DLD1 (cell line): ENCODE data around the gene RFWD3.

ENCODE experiments used
- in situ Hi-C: cut with HindIII; loops from 2 replicates; pipeline ENCODE4 v1.10.0; 2017; ENCODE audit warnings: low sequenced_read_pairs

Gene RFWD3, protein sequence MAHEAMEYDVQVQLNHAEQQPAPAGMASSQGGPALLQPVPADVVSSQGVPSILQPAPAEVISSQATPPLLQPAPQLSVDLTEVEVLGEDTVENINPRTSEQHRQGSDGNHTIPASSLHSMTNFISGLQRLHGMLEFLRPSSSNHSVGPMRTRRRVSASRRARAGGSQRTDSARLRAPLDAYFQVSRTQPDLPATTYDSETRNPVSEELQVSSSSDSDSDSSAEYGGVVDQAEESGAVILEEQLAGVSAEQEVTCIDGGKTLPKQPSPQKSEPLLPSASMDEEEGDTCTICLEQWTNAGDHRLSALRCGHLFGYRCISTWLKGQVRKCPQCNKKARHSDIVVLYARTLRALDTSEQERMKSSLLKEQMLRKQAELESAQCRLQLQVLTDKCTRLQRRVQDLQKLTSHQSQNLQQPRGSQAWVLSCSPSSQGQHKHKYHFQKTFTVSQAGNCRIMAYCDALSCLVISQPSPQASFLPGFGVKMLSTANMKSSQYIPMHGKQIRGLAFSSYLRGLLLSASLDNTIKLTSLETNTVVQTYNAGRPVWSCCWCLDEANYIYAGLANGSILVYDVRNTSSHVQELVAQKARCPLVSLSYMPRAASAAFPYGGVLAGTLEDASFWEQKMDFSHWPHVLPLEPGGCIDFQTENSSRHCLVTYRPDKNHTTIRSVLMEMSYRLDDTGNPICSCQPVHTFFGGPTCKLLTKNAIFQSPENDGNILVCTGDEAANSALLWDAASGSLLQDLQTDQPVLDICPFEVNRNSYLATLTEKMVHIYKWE

DNA sequence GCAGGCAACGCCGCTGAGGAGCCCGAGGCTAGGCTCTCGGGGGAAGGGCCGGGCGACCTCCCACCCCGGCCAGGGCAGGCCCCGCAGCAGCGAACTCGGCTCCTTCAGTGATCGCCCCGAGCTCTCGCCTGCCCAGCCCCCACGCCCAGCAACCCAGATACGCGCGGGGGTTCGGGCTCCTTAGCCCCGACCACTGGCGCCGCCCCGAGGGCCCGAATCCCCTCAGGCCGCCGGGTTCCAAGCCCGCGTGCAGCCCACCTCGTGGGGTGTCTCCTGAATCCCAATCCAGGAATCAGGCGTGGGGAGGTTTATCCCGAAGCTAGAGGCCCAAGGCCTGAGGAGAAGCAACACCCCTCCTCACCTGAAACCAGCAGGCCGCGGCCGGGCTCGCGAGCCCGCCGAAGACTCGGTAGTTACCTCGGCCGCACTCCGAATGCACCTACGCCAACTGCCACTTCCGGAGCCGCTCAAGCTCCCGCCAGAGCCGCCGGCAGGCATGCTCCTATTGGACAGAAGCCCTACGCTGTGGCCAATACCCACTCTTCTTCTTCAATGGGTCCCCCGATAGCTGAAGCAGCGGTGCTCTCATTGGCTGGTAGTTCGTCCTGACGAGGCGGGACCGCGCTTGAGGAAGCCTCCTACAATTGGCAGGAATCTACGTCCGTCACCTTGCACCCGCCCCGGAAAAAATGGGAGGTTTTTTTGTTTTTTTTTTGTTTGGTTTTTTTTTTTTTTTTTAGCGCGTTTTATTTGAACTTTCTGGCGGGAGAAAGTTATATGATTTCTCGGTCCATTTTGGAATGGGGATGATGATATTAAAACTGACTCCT is at the start of gene RFWD3:
Gene RFWD3, minus strand, starts transcription at position 453 of the 830 bp plus-strand sequence. CDS start 5,428 bp downstream, outside the sequence.
- in situ Hi-C loops, result no loop called here

DNA sequence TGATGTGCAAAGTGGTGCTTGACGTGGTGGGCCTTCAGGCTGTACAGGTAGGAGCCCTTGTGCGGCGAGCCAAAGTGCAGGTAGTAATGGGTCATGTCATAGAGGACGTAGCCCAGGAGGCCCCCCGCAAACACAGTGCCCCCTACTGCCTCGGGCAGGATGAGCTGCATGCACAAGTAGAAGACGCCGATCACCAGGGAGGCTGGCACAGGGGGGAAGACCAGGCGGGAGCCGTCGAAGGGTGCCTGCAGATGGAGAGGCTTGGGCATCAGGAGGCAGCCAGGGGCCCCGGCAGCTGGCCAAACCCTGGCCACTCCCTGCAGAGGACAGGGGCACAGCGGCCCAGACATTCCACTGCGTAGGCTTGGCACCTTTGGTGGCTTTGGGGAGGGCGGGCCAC is 49.7 kb upstream of the RFWD3 start:
- in situ Hi-C loops, result no loop called here

DNA sequence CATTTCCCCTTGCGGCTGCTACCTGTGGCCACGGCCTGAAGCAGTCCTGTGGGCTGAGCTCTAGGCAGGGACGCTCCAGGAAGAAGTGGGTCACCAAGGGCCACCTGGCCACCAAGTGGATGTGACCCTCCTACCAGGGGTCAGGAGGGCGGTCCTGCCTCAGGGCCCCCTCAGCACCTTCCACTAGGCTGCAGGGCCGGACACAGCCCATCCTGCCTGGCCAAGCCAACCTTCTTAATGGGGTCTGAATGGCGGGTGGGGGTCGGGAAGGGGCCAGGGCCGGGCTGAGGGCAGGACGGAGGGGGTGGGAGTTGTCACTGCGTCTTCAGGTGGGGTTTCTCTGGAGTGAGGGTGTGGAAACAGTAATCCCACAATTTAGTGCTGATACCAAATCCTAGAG is 47.2 kb upstream of the RFWD3 start:
- in situ Hi-C loops, result no loop called here

DNA sequence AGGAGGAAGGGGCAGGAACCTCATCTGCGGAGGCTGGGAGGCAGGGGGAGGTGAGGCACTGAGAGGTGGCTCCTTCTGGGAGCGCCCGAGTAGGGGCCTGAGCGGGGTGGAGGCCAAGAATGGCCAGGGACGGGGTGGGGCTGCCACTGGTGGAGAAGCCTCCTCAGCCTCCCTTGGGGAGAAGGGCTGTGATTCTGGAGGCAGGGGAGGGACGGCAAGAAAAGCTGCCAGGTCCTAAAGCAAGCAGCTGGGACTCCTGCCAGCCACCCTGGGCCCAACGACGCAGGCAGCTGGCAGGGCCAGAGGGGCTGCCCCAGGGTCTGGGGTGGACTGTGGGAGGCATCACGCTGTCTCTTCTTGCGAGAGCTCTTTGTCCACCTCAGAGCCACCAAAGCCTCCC is 46.6 kb upstream of the RFWD3 start:
- in situ Hi-C loops, result no loop called here

DNA sequence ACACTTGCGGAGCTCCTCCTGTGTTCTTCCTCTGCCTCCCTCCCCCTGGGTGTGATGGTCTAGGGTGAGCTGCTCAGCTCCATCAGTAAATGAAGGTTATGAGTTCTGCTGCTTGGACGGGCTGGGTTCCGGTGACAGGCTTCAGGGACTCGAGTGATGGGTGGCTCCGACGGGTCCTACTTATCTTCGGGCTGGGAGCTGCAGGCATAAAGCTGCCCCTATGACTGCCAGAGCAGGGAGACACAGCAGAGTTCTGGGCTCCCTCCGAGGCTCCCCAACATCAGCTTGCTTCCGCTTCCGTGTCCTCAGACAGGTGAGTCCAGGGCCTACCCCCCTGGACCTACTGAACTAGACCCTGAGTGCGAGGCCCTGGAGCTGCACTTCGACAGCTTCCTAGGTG is 45.3 kb upstream of the RFWD3 start:
- in situ Hi-C loops, result no loop called here

DNA sequence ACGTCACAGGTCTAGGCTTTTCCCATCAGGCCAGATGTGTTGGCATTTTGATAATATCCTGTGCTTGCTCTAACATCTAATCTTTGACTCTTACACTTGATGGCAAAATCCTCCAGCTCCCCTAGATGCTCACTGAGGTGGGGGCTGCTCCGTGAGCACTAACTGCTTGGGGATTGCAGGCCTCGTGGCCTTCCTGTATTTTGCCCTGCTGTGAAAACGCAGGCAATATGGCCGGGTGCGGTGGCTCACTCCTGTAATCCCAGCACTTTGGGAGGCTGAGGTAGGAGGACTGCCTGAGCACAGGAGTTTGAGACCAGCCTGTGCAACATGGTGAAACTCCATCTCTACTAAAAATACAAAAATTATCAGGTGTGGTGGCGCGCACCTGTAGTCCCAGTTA is 43.7 kb upstream of the RFWD3 start:
- in situ Hi-C loops, result no loop called here

DNA sequence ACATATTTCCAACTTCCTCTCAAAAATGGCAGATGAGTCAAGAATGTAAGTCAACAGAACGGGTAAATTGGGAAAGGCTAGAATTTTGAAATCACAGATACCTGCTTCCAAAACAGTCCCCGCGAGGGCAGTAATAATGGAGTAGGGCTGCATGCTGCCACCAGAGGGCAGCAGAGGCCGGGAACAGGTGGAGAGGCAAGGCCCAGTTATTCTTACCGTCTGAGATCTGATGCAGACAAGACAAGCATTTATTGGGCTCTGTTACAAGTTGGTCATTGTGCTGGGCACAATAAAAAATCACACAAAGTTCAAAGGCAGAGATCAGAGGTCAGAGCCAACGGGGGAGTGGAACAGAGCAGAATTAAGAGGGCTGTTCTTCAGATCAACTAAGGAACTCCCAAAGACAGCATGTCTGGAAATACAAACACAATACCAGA is 42.8 kb upstream of the RFWD3 start:
- in situ Hi-C loops, result no loop called here

DNA sequence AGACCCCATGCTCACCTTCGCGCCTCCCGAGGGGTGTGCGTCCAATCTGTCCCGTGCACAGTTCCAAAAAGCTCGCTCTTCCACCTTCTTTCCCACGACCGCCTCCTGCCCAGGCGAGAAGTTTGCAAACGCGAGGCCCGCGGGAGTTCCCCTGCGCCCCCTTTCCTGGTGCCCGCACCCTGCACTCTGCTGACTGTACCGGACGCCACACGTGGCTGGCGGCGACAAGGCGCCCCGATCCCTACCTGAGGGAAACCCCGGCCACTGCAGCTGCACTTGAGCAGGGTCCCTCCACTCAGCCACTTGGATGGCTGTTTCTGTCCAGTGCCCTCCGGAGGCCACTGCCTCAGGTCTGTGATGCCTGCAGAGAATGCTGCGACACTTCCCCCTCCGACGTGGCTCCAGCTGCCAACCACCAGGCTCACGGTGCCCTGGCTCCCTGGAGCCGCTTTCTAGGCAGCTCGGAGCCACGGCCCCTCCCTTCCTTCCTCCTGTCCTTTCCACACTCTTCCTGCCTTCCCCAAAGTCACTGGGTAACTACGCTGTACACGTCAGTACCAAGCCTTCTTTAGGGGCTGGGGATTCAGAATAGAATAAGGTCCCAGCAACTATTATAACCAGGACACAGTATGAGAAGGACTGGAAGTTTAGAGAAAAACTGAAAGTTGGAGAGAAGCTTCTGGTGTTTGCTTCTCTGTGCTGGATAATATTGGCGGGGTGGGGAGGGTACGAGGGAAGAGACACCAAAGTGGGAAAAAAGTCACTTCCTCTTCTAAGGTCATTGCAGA is 34.0 kb upstream of the RFWD3 start, which contains the start of gene MLKL:
Gene MLKL, minus strand, starts transcription at position 425 of the 788 bp plus-strand sequence. CDS start 5,105 bp downstream, outside the sequence.
- in situ Hi-C loops, result loop anchor here (5.0 kb wide), 1 partner anchor 48 kb away; no protein-coding TSS in a partner anchor

DNA sequence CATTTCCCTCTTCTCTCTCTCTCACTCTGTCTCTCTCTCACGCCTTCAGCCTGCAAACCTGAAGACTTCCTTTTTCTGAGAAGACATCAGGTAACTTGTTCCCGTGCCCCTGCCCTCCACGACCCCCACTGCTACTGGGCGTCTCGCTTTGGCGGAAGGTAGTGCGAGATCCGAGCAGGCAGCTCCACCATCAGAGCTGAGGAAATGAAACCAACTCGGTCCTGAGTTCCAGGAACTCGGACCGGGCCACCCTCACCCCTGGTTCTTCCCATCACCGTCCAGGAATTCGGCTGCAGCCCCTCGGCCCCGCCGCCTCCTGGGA is 33.4 kb upstream of the RFWD3 start:
- in situ Hi-C loops, result loop anchor here (5.0 kb wide), 1 partner anchor 48 kb away; no protein-coding TSS in a partner anchor

DNA sequence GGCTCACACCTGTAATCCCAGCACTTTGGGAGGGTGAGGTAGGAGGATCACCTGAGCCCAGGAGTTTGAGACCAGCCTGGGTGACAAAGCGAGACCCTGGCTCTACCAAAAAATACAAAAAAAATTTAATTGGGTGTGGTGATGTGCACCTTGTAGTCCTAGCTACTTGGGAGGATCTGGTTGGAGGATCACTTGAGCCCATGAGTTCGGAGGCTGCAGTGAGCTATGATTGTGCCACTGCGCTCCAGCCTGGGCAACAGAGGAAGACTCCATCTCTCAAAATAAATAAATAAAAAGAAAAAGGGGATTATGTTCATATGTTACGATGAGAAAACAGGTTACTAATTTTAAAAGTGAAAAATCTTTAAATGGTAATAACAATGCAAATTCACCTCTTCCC is 33.0 kb upstream of the RFWD3 start:
- in situ Hi-C loops, result loop anchor here (5.0 to 10.0 kb wide), 2 partner anchors 47 to 125 kb away; no protein-coding TSS in a partner anchor

DNA sequence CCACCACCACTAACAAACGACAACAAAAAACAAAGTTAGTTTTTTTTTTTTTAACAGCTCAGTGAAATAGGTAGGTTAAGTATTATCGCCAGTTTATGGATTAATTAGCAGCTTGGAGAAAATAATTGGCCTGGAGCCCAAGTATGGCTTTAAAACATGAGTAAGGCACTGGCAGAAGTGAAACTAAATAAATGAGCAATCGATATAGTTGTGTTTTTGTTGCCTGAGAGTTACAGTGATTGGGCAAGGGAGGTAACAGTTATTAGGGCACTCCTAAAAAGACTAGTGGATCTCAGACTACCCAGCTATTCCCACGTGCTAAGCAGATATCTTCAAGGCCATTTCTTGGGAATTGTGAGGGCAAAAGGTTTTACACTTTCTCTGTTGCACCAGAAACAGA is 31.5 kb upstream of the RFWD3 start:
- in situ Hi-C loops, result loop anchor here (10.0 kb wide), 1 partner anchor 127 kb away; no protein-coding TSS in a partner anchor

DNA sequence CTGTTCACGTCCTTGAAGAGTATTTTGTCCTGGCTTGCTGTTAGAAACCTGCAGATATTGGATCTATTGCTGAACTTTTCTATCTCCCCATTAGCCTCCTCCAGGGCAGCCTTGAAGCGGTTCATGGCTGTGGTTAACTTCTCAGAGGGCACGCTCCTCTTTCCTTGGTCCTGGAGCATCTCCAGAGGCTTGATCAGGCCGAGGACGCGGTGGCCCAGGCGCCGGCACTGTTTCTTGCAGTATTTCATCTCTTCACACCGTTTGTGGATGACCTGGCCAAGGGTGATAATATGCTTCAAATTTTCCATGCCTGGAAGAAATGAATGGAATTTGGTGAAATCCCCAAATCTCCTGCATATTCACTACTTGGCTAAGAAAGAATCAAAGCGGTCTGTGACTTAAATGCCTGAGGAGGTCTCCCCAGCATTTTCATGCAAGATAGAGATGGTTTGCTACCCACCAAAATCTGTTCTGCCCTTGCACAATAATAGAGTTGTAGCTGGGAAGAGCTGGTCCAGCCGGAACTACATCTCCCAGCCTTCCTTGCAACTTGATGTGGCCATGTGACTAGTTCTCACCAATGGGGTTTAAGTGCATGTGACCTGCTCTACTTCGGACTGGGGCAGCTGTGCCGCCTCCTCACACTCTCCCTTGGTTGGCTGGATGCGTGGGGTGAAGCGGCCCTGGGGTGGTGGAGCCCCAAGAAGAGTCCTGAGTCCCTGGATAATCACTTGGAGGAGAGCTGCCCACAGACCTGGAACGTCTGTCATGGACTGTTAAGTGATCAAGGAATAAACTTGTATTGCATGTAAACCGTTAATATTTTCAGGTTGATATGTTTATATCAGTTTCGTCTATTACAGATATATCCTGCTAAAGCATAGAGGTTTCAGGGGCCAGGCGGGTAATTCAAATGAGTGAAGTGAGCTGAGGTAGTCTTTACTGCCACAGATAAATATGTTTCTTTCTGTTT is 29.1 kb upstream of the RFWD3 start:
- in situ Hi-C loops, result loop anchor here (10.0 kb wide), 1 partner anchor 129 kb away; no protein-coding TSS in a partner anchor

DNA sequence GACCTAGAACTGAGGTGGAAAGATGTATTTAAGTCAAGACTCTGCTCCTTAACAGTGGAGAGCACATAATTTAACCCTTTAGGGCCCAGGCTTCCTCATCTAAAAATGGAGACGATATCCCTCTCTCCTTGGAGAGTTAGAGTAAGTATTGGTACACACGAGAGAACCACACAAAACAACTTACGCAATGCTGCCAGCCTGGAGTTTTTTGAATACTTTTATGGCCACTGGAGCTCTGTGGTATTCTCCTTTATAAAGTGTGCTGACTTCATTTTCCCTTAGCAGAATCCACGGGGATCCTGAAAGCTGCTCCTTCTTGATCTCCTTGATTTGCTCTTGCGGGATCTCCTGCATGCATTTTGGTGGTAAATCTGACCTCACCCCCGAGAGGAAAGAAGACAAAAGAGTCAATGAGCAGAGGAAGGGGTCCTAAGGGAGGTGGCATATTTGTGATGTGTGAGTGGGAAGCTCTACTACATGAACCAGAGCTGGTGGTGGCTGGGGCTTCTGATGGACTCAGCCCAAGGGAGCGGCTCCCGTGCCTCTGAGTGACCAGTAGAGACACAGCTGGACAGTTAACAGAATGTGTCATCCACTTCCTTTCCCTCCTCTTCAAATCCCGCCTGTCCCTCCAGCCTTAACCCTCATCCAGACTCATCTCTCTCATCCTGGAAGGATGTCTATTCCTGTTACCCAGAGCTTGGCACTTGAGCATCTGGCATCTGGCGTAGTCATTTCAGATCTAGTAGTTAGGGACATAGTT is 24.6 kb upstream of the RFWD3 start:
- in situ Hi-C loops, result loop anchor here (10.0 kb wide), 1 partner anchor 134 kb away; no protein-coding TSS in a partner anchor

DNA sequence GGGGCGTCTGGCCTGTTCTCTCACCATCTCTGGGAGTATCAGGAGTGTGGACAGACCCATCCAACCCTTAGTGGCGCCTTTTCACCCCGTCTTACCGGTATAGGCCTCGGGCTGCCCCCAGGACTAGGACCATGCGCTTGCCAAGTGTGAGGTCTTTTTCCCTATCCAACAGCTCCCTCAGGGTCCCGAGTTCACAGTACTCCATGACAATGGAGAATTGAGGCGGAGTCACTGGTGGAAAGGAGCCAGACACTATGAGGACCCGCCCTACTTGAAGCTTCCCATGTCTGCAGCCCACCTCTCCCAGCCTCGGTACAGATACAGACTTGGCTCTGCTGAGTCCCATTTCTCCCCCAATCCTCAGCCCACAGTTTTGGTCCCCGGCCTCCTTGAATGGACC is 15.9 kb upstream of the RFWD3 start:
- in situ Hi-C loops, result no loop called here

DNA sequence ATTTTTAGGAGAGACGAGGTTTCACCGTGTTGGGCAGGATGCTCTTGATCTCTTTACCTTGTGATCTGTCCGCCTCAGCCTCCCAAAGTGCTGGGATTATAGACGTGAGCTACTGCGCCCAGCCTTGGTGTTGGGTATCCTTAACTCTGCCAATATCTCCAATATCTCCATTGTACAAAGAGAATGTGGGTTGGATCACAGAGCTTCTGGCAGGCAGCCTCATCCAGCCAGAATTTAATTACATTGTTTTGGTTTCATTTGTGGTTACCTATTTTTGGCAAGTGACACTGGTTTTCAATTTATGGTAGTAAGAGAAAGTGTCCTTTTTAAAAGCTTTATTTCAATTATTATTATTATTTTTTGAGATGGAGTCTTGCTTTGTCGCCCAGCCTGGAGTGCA is 14.0 kb upstream of the RFWD3 start:
- in situ Hi-C loops, result no loop called here

DNA sequence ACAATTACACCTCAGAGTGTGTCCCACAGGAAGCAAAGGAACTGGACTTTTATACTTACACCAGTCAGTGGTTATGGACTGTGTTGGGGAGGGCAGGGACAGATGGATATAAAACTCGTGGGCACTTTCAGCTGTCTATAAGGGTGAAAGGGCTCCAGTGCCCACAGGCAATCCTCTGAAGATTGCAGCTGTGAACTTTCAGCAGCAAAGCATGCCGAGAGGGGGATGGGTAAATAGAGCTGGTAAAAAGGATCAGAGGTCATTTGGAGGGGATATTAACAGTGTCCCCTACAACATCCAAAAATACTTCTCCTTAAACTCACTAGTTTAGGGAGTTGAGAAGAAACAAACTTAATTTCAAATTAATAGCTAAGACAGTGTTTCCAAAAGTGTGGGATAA is 13.3 kb upstream of the RFWD3 start:
- in situ Hi-C loops, result no loop called here

DNA sequence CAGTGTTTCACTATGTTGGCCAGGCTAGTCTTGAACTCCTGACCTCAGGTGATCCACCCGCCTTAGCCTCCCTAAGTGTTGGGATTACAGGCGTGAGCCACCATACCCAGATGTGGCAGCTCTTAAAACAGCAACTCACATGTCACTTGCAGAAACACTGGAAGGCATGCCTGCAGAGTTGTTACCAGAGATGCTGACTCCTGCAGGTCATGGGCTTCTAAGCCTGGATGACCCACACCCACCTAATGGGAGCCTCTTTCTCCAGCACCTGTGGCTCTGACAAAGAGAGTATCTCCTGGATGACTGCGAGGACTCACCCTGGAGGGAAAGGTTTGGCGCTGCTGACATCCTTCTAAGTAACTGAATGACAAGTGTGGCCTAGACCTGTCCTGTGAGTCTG is 11.2 kb upstream of the RFWD3 start:
- in situ Hi-C loops, result no loop called here

DNA sequence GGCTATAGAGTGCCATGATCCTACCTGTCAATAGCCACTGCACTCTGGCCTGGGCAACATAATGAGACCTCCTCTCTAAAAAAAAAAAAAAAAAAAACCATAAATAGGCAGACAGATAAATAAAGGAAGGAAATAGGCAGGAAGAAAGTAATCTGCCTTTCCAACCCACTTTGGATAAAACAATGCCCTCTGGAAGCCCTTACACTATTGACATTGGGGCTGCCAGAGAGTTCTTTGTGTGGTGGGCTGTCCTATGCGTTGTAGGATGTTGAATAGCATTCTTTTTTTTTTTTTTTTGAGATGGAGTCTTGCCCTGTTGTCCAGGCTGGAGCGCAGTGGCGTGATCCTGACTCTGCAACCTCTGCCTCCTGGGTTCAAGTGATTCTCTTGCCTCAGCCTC is 7.2 kb upstream of the RFWD3 start:
- in situ Hi-C loops, result no loop called here
